GM19463 (cell line): ENCODE results near the gene HAS3.

ENCODE experiments used
- ATAC-seq: cut with Tn5 transposase; IDR thresholded peaks from one replicate; pipeline ENCODE4 v1.9.1; 2021; ENCODE audit warnings: mild to moderate bottlenecking, moderate library complexity; ENCODE audit not compliant: unreplicated experiment

The HAS3 gene

GRCh38 chr16:69089091-69089910 lies 16.2 kb upstream of the HAS3 start:
- ATAC-seq: no peak

- ATAC-seq: no peak
Measured at GRCh38 chr16:69093974-69094373, 11.5 kb upstream of the HAS3 start.

GRCh38 chr16:69094501-69094900 lies 11.0 kb upstream of the HAS3 start:
- ATAC-seq: no peak

- no peak for ATAC-seq
Measured at GRCh38 chr16:69095193-69095592, 10.3 kb upstream of the HAS3 start.

DNA sequence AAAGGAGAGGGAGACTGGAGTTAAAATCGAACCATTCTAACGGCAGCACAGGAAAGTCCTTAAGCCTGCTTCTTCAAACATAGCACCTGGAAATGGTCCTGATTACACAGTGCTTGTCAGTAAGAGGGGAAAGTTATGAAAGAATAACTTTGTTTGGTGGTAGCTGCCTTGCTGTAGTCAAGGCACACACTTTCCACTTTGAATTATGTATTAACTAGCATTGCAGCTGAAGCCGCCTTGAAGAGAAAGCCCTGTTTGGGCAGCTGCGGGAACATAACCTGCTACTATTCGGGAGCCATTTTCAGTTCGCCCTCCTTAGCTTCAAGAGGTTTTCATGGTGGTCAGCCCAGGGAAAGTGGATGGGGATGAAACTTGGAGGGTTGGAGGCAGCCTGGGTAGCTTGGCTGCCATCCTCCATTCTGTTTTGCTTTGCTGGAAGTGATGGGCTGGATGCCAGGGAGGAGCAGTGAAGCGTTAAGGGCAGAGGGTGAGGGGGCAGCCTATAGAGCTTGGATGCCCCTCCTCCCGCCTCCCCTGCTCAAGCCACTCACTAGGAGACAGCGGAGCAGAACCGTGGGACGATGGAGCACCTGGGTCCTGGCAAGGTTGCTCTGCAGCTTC lies 5.3 kb upstream of the HAS3 start:
- ATAC-seq: no peak

DNA sequence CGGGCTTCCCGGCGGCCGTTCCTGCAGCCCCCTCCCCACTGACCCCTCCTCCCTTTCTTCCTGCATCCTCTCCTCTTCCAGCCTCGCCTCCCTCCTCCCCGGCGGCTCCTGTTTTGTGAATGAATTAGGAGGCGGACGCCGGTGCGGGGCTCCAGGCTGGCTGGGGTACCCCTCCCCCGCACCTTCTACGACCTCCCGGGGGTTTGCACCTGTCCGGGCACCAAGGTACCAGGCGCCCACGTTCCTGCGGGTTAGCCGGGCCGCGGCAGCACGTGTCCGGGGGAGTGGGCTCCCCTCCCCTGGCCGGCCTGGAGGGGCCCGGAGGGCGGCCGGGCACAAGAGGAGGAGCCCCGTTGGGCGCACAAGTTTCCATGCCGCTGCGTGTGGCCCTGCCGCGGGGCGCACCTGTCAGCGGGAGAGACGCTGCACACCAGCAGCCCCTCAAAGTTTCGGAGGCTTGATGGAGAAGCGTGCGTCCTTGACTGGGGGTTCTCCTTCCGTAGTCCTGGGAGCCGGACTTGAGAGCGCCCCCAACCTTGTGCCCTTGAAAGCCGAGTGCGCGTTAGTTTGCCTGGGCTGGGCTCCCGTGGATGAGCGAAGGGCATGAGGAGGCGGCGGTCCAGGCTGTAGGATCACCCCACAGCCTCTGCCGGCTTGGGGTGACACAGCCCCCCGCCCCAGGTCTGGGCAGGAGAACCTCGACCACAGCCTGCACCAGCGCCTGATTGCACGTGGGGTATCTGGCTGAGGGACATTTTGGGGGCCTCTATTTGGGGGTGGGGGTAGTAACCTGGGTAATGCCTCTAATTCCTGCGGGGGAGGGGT lies 1.2 kb downstream of the HAS3 start:
- no peak for ATAC-seq

DNA sequence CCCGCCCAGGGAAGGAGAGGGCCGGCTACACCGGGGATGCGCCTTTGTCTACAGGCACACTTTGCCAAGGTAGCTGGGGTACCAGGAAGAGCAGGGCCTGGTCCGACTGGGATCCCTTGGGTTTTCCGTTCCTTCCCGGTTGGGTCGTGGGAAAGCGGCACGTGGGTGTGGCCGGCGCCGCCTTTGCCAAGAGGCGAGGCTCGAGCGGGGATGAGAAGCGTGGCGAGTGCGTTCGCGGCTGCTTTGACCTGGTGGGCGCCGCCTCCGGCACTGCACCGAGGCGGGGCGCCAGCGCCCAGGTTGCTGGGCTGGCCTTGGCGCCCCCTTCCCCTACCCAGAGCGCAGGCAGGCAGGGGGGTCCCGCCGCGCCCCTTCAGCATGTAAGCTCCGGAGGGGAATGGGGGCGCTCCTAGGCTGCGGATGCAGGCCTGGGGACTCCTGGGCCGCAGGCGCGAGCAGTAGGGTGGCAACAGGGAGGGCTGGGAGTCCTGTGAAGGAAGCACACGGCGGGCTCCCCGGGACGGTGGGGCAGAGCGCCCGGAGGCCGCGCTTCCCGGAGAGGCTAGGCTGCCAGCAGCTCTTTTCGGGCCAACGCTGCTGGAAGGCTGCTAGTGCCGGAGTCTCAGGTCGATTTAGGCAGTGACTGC lies 2.0 kb downstream of the HAS3 start:
- no peak for ATAC-seq

GRCh38 chr16:69108064-69108904 lies 2.8 kb downstream of the HAS3 start:
- ATAC-seq: no peak

DNA sequence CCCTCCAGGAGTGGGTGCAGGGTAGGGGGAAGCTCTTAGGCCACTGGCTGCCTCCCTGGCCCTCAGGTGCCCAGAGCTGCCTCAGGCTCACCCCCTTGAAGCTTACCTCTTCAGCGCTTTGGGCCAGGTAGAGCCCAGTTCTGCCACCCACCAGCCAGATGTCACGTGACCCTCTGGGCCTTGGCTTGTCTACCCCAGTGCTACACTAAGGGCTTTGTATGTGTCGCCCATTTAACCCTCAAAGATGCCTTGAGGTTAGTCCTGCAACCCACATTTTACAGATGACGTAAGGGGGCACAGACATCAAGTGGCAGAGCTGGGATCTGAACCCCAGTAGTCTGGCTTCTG lies 3.4 kb downstream of the HAS3 start:
- ATAC-seq: no peak

DNA sequence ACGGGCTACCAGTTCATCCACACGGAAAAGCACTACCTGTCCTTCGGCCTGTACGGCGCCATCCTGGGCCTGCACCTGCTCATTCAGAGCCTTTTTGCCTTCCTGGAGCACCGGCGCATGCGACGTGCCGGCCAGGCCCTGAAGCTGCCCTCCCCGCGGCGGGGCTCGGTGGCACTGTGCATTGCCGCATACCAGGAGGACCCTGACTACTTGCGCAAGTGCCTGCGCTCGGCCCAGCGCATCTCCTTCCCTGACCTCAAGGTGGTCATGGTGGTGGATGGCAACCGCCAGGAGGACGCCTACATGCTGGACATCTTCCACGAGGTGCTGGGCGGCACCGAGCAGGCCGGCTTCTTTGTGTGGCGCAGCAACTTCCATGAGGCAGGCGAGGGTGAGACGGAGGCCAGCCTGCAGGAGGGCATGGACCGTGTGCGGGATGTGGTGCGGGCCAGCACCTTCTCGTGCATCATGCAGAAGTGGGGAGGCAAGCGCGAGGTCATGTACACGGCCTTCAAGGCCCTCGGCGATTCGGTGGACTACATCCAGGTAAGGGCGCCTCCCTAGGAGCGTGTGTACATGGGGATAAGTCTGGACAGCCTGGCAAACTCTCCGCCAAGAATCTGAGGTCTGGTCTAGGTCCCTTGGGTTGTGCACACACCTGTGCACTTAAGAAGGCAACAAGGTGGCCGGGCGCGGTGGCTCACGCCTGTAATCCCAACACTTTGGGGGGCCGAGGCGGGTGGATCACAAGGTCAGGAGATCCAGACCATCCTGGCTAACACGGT lies 4.2 kb downstream of the HAS3 start:
- ATAC-seq: no peak

DNA sequence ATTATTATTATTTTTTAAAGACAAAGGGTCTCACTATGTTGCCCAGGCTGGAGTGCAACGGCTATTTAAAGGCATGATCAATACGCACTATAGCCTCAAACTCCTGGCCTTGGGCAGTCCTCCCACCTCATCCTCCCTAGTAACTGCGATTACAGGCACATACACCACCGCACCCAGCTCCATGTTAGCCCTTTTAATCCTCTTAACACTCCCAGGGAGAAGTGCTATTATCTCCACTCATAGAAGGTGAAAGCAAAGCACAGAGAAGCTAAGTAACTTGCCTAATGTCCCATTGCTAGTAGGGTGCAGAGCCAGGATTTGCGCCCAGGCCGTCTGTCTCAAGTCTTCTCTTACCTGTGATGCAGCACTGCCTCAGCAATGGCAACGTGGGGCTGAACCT lies 5.0 kb downstream of the HAS3 start:
- ATAC-seq: no peak

- ATAC-seq: no peak
Measured at GRCh38 chr16:69111216-69111875, 5.9 kb downstream of the HAS3 start.

DNA sequence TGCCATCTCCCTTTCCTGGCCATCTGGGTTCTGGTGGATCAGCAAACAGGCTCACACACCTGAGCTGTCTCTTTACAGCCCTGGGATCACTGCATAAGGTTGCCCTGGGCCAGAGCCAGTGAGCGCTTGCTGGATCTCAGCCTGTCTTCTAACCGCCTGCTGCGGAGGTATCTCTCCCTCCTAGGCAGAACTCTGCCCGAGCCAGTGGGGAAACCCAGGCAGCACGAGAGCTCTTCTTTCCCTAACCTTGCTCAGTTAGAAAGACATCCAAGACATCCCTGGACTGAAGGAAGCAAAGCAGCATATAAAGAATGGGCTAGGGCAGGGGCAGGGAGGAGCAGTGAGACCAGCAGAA lies 6.4 kb downstream of the HAS3 start:
- no peak for ATAC-seq

DNA sequence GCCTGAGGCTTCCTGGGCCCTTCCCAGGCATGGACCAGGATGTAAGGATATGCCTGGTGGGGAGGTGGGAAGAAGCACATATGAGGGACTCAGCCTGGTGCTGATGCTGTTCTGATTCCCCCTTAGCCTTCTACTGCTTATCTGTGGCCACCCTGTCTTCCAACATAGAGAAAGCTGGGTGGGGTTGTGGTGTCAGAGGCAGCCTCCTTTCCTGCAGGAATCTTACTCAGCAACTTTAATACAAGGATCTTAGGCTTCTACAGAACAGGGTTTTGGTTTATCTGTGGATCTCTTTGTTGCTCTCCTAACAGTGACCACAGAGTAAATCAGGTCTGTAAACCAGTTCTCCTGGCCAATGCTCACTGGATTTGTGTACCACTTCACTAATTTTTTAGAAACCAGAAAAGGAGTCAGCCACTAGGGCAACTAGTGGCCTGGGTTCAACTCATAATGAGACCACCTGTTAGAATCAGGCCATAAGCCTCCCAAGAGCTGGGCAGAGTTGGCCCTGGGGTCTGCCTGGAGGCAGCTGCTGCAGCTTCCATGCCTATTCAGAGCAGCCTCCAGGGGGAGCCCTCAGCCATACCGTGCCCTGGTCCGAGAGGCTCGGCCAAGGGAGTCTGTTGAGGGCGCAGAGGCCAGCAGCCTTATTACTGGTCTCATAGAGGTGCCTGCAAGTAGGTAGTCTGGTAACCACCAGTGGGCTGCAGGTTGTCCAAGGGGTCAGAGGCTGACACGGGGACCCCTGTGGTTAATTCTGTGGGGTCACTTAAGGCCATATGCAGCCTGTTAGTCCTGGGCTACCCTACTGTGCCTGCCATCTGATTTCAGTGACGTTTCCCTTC lies 7.1 kb downstream of the HAS3 start:
- ATAC-seq: peak; percentile 65

DNA sequence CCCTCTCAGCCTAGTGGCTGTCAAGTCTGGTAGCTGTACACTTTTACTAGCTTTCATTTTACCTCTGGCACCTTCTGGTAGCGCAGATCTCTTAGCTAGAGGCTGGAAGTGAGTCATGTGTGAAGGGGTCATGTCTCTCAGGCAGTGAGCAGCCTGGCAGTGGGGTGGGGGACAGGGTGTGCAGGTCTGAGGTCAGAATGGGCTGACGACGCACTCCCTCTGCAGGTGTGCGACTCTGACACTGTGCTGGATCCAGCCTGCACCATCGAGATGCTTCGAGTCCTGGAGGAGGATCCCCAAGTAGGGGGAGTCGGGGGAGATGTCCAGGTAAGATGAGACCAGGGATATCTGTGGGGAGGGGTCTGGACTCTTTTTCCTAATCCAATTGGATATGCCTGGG lies 7.8 kb downstream of the HAS3 start:
- no peak for ATAC-seq

DNA sequence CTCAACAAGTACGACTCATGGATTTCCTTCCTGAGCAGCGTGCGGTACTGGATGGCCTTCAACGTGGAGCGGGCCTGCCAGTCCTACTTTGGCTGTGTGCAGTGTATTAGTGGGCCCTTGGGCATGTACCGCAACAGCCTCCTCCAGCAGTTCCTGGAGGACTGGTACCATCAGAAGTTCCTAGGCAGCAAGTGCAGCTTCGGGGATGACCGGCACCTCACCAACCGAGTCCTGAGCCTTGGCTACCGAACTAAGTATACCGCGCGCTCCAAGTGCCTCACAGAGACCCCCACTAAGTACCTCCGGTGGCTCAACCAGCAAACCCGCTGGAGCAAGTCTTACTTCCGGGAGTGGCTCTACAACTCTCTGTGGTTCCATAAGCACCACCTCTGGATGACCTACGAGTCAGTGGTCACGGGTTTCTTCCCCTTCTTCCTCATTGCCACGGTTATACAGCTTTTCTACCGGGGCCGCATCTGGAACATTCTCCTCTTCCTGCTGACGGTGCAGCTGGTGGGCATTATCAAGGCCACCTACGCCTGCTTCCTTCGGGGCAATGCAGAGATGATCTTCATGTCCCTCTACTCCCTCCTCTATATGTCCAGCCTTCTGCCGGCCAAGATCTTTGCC lies 9.0 kb downstream of the HAS3 start:
- ATAC-seq: no peak

DNA sequence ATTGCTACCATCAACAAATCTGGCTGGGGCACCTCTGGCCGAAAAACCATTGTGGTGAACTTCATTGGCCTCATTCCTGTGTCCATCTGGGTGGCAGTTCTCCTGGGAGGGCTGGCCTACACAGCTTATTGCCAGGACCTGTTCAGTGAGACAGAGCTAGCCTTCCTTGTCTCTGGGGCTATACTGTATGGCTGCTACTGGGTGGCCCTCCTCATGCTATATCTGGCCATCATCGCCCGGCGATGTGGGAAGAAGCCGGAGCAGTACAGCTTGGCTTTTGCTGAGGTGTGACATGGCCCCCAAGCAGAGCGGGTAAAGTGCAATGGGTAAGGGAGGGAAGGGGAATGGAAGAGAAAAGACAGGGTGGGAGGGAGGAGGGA lies 9.5 kb downstream of the HAS3 start:
- no peak for ATAC-seq

DNA sequence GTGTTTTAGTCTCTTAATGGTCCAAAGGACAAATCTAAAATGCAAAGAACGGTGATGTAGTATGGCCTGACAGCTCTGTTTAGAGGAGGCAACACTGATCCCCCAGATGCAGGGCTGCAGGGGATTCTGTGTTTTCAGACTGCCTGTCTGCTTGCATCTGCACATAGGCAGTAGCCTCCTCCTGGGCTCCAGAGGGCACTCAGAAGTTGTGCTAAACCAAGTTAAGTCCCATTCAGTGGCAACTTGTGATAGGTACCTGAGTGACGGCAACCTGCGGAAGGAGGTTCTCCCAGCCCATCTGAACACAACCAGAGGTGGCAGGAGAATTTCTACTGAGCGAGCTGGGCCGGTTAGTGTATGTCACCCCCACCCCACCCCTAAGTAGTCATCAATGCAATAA lies 9.9 kb downstream of the HAS3 start:
- ATAC-seq: no peak
